GM18505 (cell line): ENCODE results near the gene CMIP.

Source experiments
- ATAC-seq: cut with Tn5 transposase; IDR thresholded peaks from one replicate; pipeline ENCODE4 v1.9.1; 2021; ENCODE audit not compliant: unreplicated experiment
- POLR2A ChIP-seq: IDR thresholded peaks from 4 replicates; pipeline ENCODE4 v1.6.1; 2011; ENCODE audit warnings: borderline replicate concordance; ENCODE audit not compliant: insufficient read depth, insufficient read length; ENCODE audit errors: extremely low read depth

Gene CMIP

DNA sequence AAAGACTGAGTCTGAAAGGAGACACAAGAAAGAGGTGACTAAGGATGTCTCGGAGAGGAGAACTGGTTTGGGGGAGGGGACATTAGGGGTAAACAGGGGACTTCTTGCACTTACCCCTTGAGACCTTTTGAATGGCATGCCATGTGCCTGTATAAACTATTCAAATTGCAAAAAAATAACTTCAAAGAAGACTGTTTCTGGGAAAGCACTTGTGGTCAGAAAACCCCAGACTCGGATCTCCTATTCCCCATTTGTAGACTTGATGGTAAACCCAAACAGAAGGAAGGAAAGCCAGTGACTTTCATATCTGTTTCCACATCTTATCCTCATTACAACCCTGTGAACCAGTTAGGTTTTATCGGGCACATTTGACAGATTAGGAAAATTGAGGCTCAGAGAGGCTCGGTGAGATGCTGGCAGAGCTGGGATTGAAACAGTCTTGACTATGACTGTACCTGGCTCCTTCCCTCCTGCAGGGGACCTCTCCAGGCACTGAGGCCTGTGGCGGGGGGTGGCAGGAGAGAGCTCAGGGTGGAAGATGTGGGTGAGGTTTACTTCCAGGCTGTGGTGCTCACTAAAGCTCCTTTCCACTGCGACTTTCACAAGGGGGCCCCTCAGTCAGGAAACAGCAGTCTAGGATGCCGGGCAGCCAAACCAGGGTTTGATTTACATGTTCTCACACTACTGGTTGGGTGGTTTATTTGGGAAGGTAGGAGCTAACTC lies 304.0 kb downstream of the CMIP start:
- ATAC-seq: no peak
- no peak for TF ChIP-seq POLR2A

GRCh38 chr16:81752225-81752875 lies 307.7 kb downstream of the CMIP start:
- peak; percentile 87 for ATAC-seq
- peak; percentile 89 for TF ChIP-seq POLR2A

- no peak for ATAC-seq
- TF ChIP-seq POLR2A: no peak
These were observed 308.2 kb downstream of the CMIP start for GRCh38 chr16:81752876-81753227.

DNA sequence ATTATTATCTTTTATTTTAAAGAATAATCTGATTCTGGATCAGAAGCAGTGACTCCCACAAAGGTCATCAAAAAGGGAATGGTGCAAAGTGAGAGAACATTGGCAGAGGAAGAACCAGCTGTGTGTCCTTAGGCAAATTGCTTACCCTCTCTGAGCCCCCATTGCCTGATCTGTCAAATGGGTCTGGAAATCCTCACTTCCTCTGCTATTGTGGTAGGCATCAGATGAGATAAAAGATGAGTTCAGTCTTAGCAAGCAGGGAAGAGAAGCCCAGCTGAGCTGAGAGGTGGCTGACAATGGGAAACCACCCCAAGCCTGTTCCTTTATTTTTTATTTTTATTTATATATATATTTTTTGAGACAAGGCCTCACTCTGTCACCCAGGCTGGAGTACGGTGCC lies 310.2 kb downstream of the CMIP start:
- TF ChIP-seq POLR2A: no peak

DNA sequence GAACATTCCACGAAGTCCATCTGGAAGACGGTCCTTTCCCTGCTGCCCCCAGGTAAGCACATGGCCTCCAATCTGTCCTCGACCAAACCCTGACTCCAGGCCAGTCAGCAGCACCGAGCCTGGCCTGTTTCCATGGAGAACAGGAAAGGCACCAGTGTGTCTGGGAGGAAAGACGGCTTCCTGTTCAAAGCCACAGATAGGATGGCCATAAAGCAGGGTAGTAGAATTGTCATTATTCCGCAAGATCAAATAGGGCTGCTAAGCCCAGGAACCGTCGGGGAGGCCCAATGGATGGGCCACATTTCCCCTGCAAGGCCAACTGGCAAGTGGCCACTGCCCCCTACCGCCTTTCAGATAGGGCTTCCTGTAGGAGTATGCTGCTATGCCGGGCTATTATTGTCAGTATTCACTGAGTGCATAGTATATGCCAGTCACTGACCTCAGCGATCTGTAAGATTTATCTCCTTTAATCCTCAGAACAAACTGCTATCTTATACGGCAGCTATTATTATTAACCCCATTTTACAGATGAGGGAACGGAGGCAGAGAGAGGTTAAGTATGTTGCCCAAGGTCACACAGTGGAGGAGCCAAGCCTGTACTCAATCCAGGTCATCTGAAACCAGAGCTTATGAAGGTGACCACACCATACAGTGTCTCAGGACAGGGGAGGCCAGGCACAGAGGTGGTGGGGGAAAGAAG lies 311.5 kb downstream of the CMIP start:
- no peak for TF ChIP-seq POLR2A
- no peak for ATAC-seq

More for the DNA sequence above, 310.2 kb downstream of the CMIP start:
- no peak for ATAC-seq

- ATAC-seq: no peak
- TF ChIP-seq POLR2A: no peak
These were observed 312.2 kb downstream of the CMIP start for GRCh38 chr16:81756615-81757356.

DNA sequence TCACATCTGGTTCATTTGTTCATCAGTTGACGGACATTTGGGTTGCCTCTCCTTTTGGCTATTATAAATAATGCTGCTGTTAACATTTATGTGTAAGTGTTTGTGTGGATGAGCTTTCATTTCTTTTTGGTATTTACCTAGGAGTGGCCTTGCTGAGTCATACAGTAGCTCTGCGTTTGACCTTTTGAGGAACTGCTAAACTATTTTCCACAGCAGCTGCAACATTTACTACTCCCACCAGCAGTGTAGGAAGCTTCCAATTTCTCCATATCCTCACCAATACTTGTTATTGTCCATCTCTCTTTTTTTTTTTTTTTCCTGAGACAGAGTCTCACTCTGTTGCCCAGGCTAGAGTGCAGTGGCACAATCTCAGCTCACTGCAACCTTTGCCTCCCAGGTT lies 313.8 kb downstream of the CMIP start:
- TF ChIP-seq POLR2A: no peak
- no peak for ATAC-seq
